Mammary epithelial cell (primary cell): ENCODE measurements around the gene TEAD1.

Experiments
- CTCF ChIP-seq, 2 donors: IDR thresholded peaks in 1 of 2; conservative IDR thresholded peaks in 1 of 2; 2 replicates each; pipeline ENCODE4 v1.5.1; 2011 to 2012; ENCODE audit warnings: inconsistent platforms in 2 of 2, low read length in 2 of 2, mild to moderate bottlenecking in 2 of 2, control low read depth in 1 of 2, low read depth in 1 of 2; ENCODE audit not compliant: insufficient read depth in 1 of 2; ENCODE audit errors: extremely low read depth in 1 of 2
- EZH2 ChIP-seq: IDR thresholded peaks from 2 replicates; pipeline ENCODE4 v1.6.1; 2012; ENCODE audit warnings: low read length, inconsistent platforms, borderline replicate concordance

- no peak for TF ChIP-seq EZH2
- no peak for TF ChIP-seq CTCF (conservative IDR thresholded peaks at IDR 0.05 in 1 of 2, IDR thresholded peaks at IDR 0.05 in 1 of 2; ENCODE audit: extremely low read depth in 1 of 2, insufficient read depth in 1 of 2, low read depth in 1 of 2, low read length in 2 of 2)
Measured at GRCh38 chr11:12684315-12684714, 10.1 kb downstream of the TEAD1 start.
